GM20000 (cell line): Measurements from ENCODE around the gene ING3.

Experiments
- DNase-seq: peaks from one replicate; pipeline ENCODE4 v3.0.0; 2012; ENCODE audit warnings: low spot score
- TF ChIP-seq, protein P1 (sequence below): IDR thresholded peaks from 2 replicates; pipeline ENCODE4 v1.5.1; 2012; ENCODE audit warnings: mild to moderate bottlenecking, control low read depth; ENCODE audit errors: extremely low read depth, missing control alignments

ING3 gene

DNA sequence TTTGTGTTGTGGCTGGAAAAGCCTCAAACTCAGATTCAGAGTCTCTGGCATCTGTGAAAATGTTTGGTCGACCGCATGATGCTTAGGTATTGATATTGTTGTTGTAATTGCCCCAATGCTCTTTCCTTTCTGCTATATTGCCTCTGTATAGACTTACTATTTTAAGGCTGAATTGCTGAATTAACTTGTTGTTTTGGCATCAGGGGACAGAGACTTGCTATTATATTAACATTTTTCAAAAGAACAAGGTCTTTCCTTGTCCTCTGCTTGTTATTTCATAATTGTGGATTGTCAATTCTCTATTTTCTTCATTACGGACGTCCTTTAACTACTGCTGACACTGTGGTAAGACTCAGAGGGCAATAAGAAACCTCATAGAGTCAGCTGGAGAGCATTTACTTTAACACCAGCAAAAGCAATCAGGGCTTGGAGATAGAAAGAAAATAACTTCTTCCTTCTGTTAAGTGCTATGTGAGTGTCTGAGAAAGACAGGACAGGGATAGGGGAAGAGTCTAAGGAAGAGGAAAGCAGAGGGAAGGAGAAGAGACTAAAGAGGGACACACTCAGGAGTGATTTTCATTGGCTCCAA lies 55.5 kb downstream of the ING3 start:
- DNase-seq = no peak
- TF ChIP-seq, protein P1, sequence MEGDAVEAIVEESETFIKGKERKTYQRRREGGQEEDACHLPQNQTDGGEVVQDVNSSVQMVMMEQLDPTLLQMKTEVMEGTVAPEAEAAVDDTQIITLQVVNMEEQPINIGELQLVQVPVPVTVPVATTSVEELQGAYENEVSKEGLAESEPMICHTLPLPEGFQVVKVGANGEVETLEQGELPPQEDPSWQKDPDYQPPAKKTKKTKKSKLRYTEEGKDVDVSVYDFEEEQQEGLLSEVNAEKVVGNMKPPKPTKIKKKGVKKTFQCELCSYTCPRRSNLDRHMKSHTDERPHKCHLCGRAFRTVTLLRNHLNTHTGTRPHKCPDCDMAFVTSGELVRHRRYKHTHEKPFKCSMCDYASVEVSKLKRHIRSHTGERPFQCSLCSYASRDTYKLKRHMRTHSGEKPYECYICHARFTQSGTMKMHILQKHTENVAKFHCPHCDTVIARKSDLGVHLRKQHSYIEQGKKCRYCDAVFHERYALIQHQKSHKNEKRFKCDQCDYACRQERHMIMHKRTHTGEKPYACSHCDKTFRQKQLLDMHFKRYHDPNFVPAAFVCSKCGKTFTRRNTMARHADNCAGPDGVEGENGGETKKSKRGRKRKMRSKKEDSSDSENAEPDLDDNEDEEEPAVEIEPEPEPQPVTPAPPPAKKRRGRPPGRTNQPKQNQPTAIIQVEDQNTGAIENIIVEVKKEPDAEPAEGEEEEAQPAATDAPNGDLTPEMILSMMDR = no peak

DNA sequence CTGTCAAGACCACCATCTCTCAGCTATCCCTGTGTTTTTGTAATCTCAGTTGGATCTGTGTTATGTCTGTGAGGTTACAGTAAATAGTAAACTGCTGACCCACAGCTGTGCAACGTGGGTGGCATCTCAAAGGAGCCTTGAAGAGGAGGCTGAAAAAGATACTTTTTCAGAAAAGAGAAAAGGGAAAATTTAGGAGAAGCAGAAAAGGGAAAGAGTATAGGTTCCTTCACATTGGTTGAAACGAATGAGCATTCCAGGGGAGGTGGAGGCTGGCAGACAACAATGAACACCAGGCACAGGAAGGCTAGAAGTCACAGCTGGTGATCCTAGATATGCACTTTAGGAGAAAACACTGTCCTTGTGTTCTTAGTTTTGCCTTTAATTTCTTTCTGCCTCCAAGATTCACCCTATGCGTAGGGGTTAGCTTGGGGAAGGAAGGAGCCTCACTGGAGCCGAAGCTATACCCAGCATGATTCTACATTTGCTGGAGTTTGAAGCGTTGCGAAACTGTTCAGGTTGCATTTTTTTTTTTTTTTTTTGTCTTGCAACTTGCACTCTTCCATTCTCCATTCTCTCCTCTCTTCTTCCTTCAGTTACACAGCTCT lies 56.2 kb downstream of the ING3 start:
- no peak for DNase-seq
- TF ChIP-seq, protein P1 = no peak

DNA sequence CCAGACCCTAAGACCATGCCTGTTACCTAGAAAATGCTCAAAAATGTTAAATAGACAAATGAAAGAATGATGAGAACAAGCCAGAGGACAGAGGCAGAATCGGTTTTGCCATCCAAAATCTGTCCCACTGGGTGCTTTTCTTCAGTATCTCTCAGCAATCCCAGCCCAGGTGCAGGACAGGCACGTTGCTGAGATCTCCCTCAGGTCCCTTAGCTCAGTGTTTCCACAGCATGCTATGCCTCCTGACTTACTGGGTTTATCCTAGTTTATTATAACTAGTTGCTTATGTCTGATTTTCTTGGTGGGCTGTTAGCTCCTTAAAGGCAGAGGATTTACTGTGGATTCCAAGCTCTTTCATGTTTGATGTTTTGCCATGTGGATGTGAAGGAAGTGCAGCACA lies 58.2 kb downstream of the ING3 start:
- TF ChIP-seq, protein P1 = no peak
- DNase-seq = no peak

DNA sequence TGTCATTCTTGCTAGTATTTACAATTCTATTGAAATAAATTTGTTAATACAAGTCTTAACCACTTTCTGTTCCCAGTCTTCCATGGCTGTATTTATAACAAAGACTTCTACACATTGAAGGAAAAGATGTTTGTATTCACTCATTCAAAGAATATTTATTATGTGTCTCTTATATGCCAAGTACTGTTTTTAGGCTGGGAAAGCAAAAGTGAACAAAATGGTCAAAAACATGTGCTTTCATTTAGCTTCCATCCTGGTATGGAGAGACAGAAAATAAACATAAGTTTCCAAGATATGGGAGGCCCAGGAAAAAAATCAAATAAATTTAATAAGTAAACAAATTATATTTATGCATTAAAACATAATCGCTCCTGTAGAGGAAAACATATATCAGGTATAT lies 60.8 kb downstream of the ING3 start:
- TF ChIP-seq, protein P1 = no peak
- no peak for DNase-seq

DNA sequence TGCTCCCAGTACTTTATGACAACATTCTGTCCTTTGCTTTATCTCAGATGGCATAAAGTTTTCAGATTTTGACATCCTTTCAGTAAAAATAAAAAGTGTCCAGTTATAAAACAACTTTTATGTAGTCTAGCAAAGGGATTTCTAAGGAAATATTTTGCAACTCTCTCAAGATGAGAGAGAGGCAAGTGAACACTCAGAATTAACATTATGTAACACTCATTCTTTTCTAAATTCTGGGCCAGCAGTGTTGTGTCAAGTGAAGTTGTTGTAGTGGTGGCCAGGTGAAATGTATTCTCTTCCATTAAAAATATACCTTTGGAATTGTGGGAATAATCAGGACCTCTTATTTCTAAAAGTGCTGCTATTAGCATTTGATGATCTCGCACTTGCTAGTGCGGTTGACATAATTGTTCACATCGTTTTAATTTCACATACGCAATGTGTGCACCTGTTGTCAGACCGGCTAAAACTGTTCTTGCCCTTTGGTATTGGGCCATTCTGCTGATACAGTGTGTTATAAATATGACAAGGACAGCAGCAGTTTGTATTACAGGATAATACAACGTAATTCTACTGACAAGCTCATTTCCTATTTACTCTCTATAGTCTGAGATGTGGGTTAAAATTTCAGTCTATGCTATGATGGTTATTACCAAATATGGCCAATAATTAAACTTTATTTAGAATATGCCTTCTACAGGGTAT lies 61.7 kb downstream of the ING3 start:
- TF ChIP-seq, protein P1 = no peak
- no peak for DNase-seq

DNA sequence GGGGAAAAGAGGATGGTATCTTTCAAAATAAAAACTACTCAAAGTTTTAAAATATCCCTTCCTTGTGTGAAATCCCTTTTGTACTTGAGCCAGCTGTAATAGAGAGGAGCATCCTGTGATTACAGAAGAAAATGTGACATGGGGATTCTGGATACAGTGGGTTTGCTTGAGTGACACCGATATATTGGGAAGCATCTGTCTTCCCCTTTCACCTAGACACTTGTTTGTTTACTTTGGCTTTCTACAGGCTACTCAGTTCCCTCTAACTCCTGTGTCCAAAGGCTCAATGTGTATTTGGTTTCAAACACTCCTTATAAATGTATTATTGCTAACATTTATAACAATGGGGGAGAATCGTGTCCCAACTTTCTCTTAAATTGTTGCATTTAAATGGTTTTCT lies 62.3 kb downstream of the ING3 start:
- DNase-seq = no peak
- TF ChIP-seq, protein P1 = no peak

DNA sequence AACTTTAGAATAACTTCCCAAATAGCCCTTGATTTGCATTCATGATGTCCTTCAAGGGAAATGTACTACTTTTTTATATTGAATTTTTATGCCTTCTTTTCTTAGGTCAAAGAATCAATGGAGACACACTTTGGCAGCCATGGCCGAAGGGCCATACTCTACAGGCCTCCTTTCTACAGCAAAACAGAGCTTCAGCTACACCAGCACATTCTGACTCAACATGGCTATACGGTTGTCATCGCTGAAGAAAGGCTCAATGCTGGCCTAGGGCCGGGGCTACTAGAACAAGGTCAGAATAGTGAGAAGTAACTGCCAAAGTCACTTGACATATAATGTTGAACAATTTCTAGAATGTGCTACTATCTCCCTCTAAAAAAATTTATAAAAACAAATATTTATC lies 65.0 kb downstream of the ING3 start:
- no peak for DNase-seq
- TF ChIP-seq, protein P1 = no peak
